Activated CD4-positive, alpha-beta T cell treated with anti-CD3 and anti-CD28 coated beads, Interleukin-2, amount 50 U/mL, for 24 hours (primary cell): ENCODE results near the gene ACTL6A.
A peak's percentile ranks its signal among the peaks of the same experiment; 100 is the strongest.

Source experiments
- DNase-seq, 2 donors: peaks; one replicate each; pipeline ENCODE4 v3.0.0-alpha.2; 2020; ENCODE audit warnings: low read depth in 1 of 2, low spot score in 1 of 2

The ACTL6A gene

DNA sequence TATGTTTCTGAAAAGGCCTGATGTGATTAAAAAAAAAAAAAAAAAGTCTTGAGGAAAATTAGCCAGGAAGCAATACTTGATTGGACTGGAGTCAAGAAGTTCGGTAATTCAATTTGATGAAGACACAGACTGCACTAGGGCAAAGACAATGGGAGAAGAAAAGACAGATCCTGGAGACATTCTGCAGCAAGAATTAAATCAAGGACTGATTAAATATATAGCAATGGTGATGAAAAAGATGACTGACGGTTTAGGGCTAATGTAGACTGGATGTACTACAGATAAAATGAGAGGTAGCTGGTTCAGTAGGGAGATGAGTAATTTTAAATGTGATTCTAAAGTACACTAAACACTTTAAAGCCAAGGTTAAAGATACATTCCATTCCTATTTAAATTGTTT, 27.9 kb downstream of the ACTL6A start:
- no peak for DNase-seq

DNA sequence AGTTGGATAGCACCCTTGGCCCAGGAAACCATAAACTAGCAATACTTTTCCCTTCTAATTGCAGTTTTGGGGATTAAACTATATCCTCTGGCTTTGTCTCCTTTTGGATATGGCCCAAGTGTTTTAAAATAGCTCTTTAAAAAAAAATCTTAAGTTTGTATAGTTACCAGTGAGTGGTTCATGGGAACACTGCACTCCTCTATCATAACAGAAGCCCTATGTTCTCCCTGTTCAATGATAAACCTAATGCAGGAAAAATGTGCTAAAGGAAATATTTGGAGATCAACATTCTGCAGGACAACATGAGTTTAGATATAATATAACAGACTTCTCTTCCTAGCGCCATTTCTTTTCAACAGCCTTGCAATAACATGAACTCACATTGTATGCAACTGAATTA, 28.6 kb downstream of the ACTL6A start:
- DNase-seq, result no peak

DNA sequence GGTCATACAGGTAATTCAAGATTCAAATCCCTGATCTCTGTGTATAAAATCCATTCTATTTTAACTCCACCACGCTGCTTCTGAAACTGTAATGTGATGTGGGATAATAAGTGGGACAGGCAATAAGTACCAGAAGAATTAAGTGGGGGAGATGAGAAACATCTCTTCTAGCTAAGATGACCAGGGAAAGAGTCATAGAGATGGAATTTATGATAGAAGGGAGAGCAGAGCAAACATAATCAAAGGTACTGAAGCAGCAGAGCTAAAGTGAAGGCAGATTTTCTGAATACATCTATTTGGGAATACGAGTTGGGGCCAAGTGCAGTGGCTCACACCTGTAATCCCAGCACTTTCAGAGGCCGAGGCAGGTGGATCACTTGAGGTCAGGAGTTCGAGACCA, 36.8 kb downstream of the ACTL6A start:
- DNase-seq, result no peak

DNA sequence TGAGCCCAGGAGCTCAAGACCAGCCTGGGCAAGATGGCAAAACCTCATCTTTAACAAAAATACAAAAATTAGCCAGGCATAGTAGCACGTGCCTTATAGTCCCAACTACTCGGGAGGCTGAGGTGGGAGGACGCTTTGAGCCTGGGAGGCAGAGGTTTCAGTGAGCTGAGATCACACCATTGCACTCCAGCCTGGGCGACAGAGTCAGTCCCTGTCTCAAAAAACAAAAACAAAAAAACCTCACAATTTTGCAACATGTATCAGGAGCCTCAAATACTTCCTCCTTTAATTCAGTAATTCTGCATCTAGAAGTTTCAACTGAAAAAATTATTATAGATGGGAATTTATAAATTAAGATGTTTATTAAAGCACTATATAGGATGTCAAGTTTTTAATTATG, 40.6 kb downstream of the ACTL6A start:
- no peak for DNase-seq

DNA sequence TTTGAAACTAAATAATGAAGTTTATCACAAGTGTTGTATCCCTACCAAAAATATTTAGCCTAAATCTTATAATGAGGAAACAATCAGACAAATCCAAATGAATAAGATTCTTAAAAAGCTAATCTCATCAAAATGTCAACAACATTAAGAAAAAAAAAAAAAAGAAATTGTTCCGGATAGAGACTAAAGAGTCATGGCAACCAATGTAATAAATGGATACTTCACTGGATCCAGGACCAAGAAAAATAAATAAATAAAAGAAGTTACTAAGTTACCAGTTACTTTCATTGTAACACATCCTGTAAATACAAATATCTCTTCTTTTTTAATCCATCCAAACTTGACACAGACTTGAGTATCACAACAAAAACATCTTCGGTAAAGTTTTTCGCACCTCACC, 41.1 kb downstream of the ACTL6A start:
- DNase-seq, result no peak

DNA sequence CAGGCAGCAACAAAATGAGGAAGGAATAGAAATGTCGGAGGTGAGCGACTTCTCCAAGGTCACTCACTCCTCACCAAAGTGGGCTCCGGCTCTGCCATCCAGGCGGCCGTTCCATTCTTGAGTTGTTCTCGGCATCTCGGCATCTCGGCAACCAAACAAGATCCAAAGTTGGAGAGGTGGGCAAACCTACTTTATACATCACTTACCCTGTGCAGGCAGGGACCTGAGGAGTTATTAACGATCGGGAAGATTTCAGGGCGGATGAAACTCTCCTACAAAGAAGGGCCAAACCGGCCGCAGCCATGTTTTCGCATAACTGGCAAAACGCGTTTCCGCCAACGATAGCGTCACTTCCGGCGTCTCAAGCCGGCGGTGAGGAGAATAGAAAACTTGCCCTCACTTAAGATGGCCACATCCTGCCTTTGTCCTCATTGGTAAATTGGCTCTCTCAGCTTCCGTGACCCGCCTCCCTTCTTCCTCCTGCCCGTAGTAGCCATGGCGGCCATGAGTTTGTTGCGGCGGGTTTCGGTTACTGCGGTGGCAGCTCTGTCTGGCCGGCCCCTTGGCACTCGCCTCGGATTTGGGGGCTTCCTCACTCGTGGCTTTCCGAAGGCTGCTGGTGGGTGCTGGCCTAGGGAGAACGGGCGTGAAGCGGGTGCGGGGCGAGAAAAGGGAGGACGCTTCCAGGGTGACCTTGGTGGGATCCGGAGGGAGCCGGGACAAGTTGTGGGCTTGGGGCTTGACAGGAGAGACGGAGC, 41.8 kb downstream of the ACTL6A start, which contains the start of the genes MRPL47 and NDUFB5:
TSS of gene MRPL47 (minus strand) at position 318 of the 758 bp plus-strand sequence. CDS start at position 304, 14 bp downstream.
TSS of gene NDUFB5 (plus strand) at position 474 of the 758 bp plus-strand sequence. CDS start at position 496, 22 bp downstream.
- DNase-seq, result peak; percentile 87 to 94

DNA sequence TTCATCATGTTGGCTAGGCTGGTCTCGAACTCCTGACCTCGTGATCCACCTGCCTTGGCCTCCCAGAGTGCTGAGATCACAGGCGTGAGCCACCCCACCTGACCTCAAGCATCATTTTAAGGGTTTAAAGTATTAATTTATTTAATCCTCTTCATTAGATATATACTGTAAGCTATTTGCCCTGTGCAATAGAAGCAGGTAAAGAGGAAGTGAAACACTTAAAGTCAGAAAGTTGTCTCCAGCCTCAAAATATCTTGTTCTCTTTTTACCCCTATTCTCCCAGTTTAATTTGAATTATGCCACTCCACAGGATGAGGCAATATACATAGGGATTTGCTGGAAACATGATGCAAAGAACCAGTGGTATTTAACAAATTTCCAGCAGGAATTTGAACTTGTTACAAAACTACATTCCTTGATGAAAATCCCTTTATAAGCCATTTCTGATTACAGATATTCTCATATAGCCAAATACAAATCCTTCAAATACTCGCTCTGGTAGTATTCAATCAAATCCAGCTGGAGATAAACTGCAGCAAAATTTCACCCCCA, 43.9 kb downstream of the ACTL6A start:
- DNase-seq, result no peak

DNA sequence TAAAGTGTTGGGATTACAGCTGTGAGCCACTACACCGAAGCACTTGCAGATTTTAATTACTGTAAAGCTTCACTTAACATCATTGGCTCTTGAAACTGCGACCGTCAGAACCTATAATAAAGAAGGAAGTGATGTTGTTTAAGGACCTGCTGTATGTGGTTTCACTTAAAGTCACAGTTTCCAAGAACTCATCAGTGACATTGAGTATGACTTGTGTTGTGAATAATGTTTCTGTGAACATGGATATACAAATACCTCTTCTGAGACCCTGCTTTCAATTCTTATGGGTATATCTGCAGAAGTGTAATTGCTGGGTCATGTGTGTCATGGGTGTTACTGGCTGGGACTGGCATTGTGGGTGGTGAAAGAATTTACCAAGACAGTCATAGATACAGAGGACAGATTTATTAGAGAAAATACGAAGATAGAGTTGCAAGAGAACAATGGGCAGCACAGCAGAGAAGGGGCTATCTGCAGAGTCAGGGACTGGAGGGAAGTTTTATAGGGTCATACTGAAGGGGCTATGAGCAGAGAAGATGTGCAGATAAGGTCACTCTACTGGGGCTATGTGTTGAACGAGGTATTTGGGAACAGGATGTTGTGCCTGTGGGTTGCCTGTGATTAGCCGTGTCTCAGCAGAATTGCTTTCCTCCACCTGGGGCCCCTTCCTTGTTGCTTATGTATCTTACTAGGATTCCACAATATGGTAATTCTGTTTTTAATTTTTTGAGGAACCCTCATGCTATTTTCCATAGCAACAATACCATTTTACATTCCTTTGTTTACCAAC, 46.4 kb downstream of the ACTL6A start:
- peak in 1 of 2 donors; percentile 14 for DNase-seq

DNA sequence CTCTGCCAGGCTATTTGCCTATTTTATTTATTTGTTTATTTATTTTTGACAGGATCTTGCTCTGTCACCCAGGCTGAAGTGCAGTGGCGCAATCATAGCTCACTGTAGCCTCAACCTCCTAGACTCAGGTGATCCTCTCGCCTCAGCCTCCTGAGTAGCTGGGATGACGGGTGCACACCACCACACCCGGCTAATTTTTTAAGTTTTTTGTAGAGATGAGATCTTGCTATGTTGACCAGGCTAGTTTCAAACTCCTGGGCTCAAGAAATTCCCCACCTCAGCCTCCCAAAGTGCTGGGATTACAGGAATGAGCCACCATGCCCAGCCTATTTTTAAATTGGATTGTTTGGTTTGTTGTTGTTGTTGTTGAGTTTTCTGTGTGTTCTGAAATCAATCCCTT, 47.3 kb downstream of the ACTL6A start:
- DNase-seq, result no peak

DNA sequence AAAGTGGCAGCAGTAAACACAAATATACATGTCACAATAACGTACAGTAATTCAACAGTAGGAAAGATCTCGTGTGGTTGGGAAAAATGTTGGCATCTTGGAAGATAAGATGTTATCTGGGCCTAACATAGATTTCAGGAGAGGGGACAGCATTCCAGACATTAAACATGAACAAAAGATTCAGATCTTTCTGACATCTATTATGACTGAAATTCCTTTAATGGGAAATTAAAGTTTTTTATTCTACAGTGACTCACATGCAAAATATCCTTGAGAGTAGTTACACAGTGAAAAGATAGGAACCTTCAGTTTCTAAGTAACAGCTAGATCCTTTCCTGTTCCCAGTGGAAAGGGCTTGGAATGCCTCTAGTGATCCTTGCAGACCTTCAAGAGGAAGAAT, 51.1 kb downstream of the ACTL6A start:
- DNase-seq, result no peak

DNA sequence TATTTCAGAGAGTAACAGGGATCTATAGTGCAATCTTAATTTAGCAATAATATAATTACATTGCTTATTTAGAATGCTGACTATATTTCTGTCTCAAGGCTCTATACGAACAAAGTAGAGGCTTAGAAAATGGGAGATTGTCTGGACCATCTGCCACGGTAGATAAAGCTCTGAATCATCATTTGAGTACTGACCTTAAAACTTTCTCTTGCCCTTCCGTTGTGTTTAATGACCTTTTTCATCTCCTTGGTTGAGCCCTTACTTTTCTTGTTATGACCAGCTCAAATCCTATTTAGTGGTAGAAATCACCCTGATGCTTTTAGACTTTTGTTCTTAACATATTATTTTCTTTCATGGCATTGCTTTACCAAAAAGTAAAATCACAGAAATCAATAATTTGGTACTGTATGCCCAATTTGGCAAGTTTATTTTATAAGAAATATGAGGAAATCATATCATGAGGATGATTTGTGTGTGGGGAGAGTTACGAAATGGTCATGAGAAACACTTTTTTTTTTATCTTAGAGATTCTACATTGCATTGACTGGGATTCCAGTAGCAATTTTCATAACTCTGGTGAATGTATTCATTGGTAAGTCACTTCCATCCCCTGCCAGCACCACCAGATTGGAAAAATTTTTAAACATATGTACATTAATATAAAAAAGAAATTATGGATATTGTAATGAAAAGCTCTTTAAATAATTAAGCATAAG, 52.9 kb downstream of the ACTL6A start:
- DNase-seq, result no peak

DNA sequence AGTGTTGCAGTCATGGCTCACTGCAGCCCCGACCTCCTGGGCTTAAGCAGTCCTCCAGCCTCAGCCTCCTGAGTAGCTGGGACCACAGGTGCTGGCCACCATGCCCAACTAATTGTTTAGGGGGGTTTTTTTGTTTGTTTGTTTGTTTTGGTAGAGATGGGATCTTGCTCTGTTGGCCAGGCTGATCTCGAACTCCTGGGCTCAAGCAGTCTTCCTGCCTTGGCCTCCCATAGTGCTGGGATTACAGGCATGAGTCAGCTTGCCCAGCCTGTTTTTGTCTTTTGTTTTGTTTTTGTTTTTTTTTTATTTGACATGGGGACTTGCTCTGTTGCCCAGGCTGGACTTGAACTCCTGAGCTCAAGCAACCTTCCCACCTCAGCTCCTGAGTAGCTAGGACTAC, 59.3 kb downstream of the ACTL6A start:
- no peak for DNase-seq

DNA sequence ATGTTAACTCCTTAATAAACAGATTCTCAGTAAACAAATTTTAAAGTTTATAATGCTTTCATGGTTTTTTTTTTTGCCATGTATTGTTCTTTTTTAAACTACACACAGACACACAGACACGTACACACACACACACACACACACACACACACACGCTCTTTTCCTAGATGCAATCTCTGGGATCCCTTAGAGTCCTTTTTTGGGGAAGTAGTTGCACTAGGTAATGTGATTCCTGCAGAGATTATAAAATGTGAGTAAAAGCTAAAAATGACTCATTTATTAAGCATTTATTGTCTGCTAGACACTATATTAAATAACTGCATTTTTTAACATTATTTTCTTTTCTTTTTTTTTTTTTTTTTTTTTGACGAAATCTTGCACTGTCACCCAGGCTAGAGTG, 61.7 kb downstream of the ACTL6A start:
- DNase-seq, result no peak

DNA sequence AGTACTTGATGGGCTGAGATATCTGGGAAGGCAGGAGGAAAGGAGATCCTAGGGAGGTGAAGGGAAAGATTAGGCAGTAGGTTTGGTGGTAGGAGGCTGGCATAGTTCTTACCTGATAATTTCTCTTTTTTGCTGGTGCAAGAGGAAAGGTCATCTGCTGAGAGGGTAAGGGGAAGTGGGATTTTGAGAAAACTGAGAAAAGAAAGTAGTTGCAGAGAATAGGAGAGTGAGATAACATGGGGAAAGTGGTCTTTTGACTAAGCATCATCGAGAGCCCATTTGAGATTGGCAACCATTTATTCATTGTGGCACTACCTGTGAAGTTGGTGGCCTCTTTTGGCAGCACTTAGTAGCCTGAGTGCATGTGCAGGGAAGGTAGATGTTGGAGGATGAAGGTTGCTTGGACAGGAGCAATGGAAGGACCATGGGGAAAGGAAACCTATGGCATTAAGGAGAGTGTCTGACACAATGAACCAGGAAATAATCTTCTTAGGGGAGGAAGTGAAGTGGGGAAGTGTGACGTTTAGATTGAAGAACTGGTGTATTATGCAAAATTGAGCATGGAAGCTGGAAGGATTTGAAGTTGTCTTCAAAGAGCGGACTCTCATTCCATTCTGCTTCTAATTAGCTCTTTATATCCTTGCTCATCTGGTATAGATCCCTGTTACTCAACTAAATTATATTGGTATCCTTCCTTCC, 68.2 kb downstream of the ACTL6A start:
- DNase-seq, result no peak
